Ascending aorta (tissue), 2 donors: Measurements from ENCODE around the gene CD207. TPM values are rescaled to one million over a fixed set of nuclear protein-coding genes. Genes with fewer than 3 reads are reported as not detected.

Experiments
- DNase-seq, 2 donors: peaks; one replicate each; pipeline ENCODE4 v3.0.0-alpha.2; 2019; ENCODE audit warnings: low spot score in 2 of 2
- H3K27ac ChIP-seq, 2 donors: fragments of 200-600 bp; sonication (generic); one replicate each; pipeline ENCODE4 v1.5.1; 2016 to 2017; ENCODE audit warnings: mild to moderate bottlenecking in 1 of 2
- H3K27me3 ChIP-seq: fragments of 200-600 bp; sonication (generic); one replicate; pipeline ENCODE4 v1.5.1; 2017
- H3K36me3 ChIP-seq, 2 donors: fragments of 200-600 bp; sonication (generic); one replicate each; pipeline ENCODE4 v1.5.1; 2016
- H3K4me1 ChIP-seq, 2 donors: fragments of 200-600 bp; sonication (generic); one replicate each; pipeline ENCODE4 v1.5.1; 2016 to 2017; ENCODE audit warnings: mild to moderate bottlenecking in 1 of 2
- H3K4me3 ChIP-seq, 2 donors: fragments of 200-600 bp; sonication (generic); one replicate each; pipeline ENCODE4 v1.5.1; 2016 to 2017; ENCODE audit warnings: mild to moderate bottlenecking in 1 of 2
- H3K9me3 ChIP-seq, 2 donors: fragments of 200-600 bp; sonication (generic); one replicate each; pipeline ENCODE4 v1.5.1; 2016
- CTCF ChIP-seq, 3 experiments: fragments of 200-600 bp in 2 of 3; fragments of 450-650 bp in 1 of 3; sonication (generic) in 2 of 3; IDR thresholded peaks; one replicate each; pipeline ENCODE4 v1.5.1; 2016 to 2019; ENCODE audit warnings: antibody characterized with exemption in 3 of 3, mild to moderate bottlenecking in 1 of 3, moderate library complexity in 1 of 3
- intact Hi-C: fragments of 100-400 bp; cut with DNase I; formaldehyde crosslinking; loops from one replicate; pipeline ENCODE4 v1.15.1; 2023
- total RNA-seq: library from RNA; depleted of rRNA; stranded (reverse); fragments of >200 nt; gene quantifications from one replicate; pipeline ENCODE4 v1.1.0, GENCODE V29; 2016

Gene CD207
- total RNA-seq, 1 donor from 2014 or later: not detected

DNA sequence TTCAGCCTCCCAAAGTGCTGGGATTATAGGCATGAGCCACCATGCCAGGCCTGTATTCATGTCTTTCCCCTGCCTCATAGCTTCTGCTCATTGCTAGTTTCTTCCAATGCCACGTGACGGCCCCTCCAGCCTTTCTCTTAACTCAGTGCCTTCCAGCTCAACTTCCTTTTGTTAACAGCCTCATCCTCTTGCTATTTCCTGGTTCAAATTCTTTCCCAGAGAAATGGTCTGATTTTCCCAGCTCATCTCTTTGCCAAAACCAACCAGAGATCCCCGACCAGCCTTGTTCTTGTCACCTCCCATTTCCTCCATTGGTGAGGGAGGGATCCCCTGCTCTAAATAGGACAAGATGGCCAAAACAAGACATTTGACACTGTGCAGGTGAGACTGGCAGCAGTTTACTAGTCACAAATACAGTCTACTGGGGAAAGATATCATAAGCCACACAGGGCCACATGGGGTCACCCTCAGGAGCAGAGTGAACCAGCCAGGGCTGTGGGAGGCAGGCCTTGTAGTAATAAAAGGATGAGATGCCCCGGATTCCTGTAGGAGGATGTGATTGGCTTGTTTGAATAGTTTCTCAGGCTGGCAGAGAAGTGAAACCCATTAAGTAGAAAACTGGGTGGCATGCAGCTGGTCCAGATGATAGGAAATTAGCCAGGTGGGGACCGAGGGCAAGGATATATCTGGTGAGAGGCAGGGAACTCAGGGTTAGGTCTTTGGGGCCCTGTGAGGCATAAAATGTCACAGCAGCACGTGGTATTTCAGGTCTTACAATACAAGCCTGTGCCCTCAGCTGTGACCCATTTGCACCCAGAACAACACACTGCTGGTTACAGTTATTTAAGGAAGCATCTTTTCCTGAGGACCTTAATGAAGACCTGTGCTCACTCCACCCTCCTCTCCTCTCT, 6.4 kb downstream of the CD207 start:
- no peak for TF ChIP-seq CTCF (IDR thresholded peaks at IDR 0.05)
- intact Hi-C loops: no loop called here

DNA sequence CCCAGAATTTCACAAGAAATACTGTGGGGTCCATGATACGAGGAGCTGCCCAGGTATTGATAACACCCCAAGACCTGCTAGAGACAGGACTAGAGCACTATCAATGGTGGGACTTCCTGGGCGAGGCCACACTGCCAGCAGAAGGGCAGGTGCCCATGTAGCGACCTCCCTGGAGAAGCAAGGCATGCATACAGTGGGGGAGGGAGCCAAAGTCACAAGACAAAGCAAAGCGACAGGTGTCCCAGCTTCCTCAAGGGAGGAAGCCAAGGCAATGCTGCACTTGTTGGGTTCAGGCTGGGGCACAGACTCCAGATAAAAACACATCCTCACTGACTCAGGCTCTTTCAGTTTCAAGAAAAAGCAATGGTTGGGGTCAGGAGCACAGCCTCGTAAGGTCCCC, 7.5 kb downstream of the CD207 start:
- H3K9me3 ChIP-seq: no peaks in the 10 kb centered on the region
- no peak overlapping the region for H3K27ac ChIP-seq
- intact Hi-C loops: no loop called here
- no peaks in the 10 kb centered on the region for H3K4me1 ChIP-seq
- TF ChIP-seq CTCF (IDR thresholded peaks at IDR 0.05): no peak
- no peak for DNase-seq
- no peaks in the 10 kb centered on the region for H3K27me3 ChIP-seq
- no peaks in the 10 kb centered on the region for H3K36me3 ChIP-seq
- no peak overlapping the region for H3K4me3 ChIP-seq

More for the DNA sequence above, 6.4 kb downstream of the CD207 start:
- no peak overlapping the region for H3K27ac ChIP-seq
- no peaks in the 10 kb centered on the region for H3K27me3 ChIP-seq
- no peak overlapping the region for H3K4me3 ChIP-seq
- H3K36me3 ChIP-seq: no peaks in the 10 kb centered on the region
- no peaks in the 10 kb centered on the region for H3K4me1 ChIP-seq
- DNase-seq: no peak
- H3K9me3 ChIP-seq: no peaks in the 10 kb centered on the region

GRCh38 chr2:70827388-70827787, 8.2 kb downstream of the CD207 start:
- intact Hi-C loops: no loop called here
- Histone ChIP-seq H3K9me3 (no peaks in the 10 kb centered on the region), H3K27ac (no peak overlapping the region), H3K4me1 (no peaks in the 10 kb centered on the region), H3K4me3 (no peak overlapping the region), H3K27me3 (no peaks in the 10 kb centered on the region), H3K36me3 (no peaks in the 10 kb centered on the region)
- no peak for DNase-seq
- TF ChIP-seq CTCF (IDR thresholded peaks at IDR 0.05): no peak

GRCh38 chr2:70826696-70827350, 8.8 kb downstream of the CD207 start:
- no peaks in the 10 kb centered on the region for H3K9me3 ChIP-seq
- intact Hi-C loops: no loop called here
- no peak overlapping the region for H3K4me3 ChIP-seq
- H3K36me3 ChIP-seq: no peaks in the 10 kb centered on the region
- DNase-seq: no peak
- no peaks in the 10 kb centered on the region for H3K27me3 ChIP-seq
- no peak for TF ChIP-seq CTCF (IDR thresholded peaks at IDR 0.05)
- no peaks in the 10 kb centered on the region for H3K4me1 ChIP-seq
- no peak overlapping the region for H3K27ac ChIP-seq

- no peak for DNase-seq
- intact Hi-C loops: no loop called here
- no peaks in the 10 kb centered on the region for H3K9me3 ChIP-seq
- H3K27me3 ChIP-seq: no peaks in the 10 kb centered on the region
- no peak overlapping the region for H3K4me3 ChIP-seq
- TF ChIP-seq CTCF (IDR thresholded peaks at IDR 0.05): no peak
- H3K4me1 ChIP-seq: no peaks in the 10 kb centered on the region
- H3K27ac ChIP-seq: no peak overlapping the region
- H3K36me3 ChIP-seq: no peaks in the 10 kb centered on the region
Observed at GRCh38 chr2:70823249-70823648, 12.4 kb downstream of the CD207 start.
